Colonic mucosa (tissue), 4 donors: Measurements from ENCODE around the gene PPP1R16B. TPM values are rescaled to one million over a fixed set of nuclear protein-coding genes. Genes with fewer than 3 reads are reported as not detected.

ENCODE experiments used
- DNase-seq: peaks from one replicate; pipeline ENCODE4 v3.0.0-alpha.2; 2020
- H3K27ac ChIP-seq: fragments of 200-600 bp; one replicate; pipeline ENCODE4 v1.8.0; 2021
- H3K27me3 ChIP-seq: fragments of 200-600 bp; one replicate; pipeline ENCODE4 v1.8.0; 2021
- H3K36me3 ChIP-seq: fragments of 200-600 bp; one replicate; pipeline ENCODE4 v1.8.0; 2021
- H3K4me1 ChIP-seq: fragments of 200-600 bp; one replicate; pipeline ENCODE4 v1.8.0; 2021; ENCODE audit warnings: mild to moderate bottlenecking
- H3K4me3 ChIP-seq: fragments of 200-600 bp; one replicate; pipeline ENCODE4 v1.8.0; 2021
- H3K9ac ChIP-seq, 2 donors: one replicate each; pipeline ENCODE4 v1.7.0; 2013; ENCODE audit warnings: control low read depth in 2 of 2, low read depth in 2 of 2, low read length in 2 of 2
- H3K9me3 ChIP-seq: fragments of 200-600 bp; one replicate; pipeline ENCODE4 v1.8.0; 2021
- CTCF ChIP-seq: fragments of 200-600 bp; IDR thresholded peaks from one replicate; pipeline ENCODE4 v1.8.0; 2022; ENCODE audit warnings: antibody characterized with exemption, mild to moderate bottlenecking
- intact Hi-C: fragments of 100-400 bp; cut with DNase I; formaldehyde crosslinking; loops from one replicate; pipeline ENCODE4 v1.14.1; 2022
- total RNA-seq, 2 donors: library from RNA; stranded (reverse); fragmentation: NEBNext Ultra II Directional in 1 of 2; extraction: Animal tissue kit (Norgen Biotek cat#: 25700) in 1 of 2; gene quantifications; one replicate each; pipeline ENCODE4 v1.2.1, GENCODE V29; 2021
- donor health status: healthy.
- donor health status: DM: no; HTN: no; CAD: no.
- donor health status: DM: no; HTN: no; CAD: no.

The PPP1R16B gene
- total RNA-seq, 2 donors from 2014 or later = 2.0 to 2.1 TPM

- no peak for TF ChIP-seq CTCF
- Histone ChIP-seq H3K27ac (peak within 1 kb of the TSS; percentile 94), H3K9ac (peak within 1 kb of the TSS; percentile 81 to 89), H3K4me1 (no peaks in the 10 kb centered on the region), H3K4me3 (peak within 1 kb of the TSS; percentile 100), H3K9me3 (no peaks in the 10 kb centered on the region), H3K36me3 (no peaks in the 10 kb centered on the region), H3K27me3 (no peaks in the 10 kb centered on the region)
- intact Hi-C loops = no loop called here
- peak; percentile 98 for DNase-seq
Measured at GRCh38 chr20:38962044-38962927, 156.8 kb downstream of the PPP1R16B start, which contains the start of gene DHX35. Gene DHX35, plus strand, starts transcription at chr20:38962344. Its CDS starts 24 bp downstream, at chr20:38962368.

DNA sequence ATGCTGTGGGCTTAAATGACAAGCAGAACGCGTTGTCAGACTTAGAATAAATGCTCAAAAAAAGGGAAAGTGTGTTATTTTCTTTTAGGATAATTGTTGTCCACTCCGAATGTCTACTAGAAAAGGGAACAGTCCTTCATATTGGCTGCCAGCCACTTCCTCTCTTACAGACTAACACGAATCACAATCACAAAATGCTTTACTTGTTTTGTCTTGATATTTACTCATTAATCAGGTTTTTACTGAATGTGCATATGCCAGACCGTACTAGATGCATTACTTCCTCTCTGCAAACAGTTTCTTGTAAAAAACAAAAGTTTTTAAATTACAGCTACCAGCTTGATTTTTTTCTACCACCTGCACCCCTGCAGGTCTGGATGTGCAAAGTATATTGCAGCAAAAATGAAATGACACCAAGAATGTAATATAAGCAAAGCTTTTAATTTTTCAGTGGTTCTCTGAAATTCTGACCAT, 157.5 kb downstream of the PPP1R16B start:
- no peak for TF ChIP-seq CTCF
- DNase-seq = no peak
- H3K27ac ChIP-seq = peak overlapping the region; percentile 94
- no peaks in the 10 kb centered on the region for H3K9me3 ChIP-seq
- peak overlapping the region; percentile 100 for H3K4me3 ChIP-seq
- intact Hi-C loops = no loop called here
- H3K27me3 ChIP-seq = no peaks in the 10 kb centered on the region
- no peaks in the 10 kb centered on the region for H3K36me3 ChIP-seq
- no peaks in the 10 kb centered on the region for H3K4me1 ChIP-seq
- H3K9ac ChIP-seq = peak overlapping the region; percentile 81 to 89

- Histone ChIP-seq H3K27ac (no peak overlapping the region), H3K27me3 (no peaks in the 10 kb centered on the region), H3K36me3 (no peaks in the 10 kb centered on the region), H3K4me3 (no peak overlapping the region), H3K9ac (no peak overlapping the region), H3K4me1 (peaks cover 4% of the 10 kb centered on the region), H3K9me3 (no peaks in the 10 kb centered on the region)
- no peak for TF ChIP-seq CTCF
- intact Hi-C loops = no loop called here
- DNase-seq = no peak
Measured at GRCh38 chr20:38963745-38964144, 158.2 kb downstream of the PPP1R16B start.

- H3K9me3 ChIP-seq = no peaks in the 10 kb centered on the region
- DNase-seq = no peak
- peaks cover 4% of the 10 kb centered on the region for H3K4me1 ChIP-seq
- TF ChIP-seq CTCF = no peak
- no peak overlapping the region for H3K27ac ChIP-seq
- H3K4me3 ChIP-seq = no peak overlapping the region
- no peaks in the 10 kb centered on the region for H3K36me3 ChIP-seq
- intact Hi-C loops = no loop called here
- H3K9ac ChIP-seq = no peak overlapping the region
- H3K27me3 ChIP-seq = no peaks in the 10 kb centered on the region
Measured at GRCh38 chr20:38965264-38965663, 159.8 kb downstream of the PPP1R16B start.

GRCh38 chr20:38968090-38968489, 162.6 kb downstream of the PPP1R16B start:
- intact Hi-C loops = no loop called here
- no peak overlapping the region for H3K4me3 ChIP-seq
- H3K27me3 ChIP-seq = no peaks in the 10 kb centered on the region
- DNase-seq = no peak
- peaks cover 4% of the 10 kb centered on the region for H3K4me1 ChIP-seq
- H3K27ac ChIP-seq = peak overlapping the region; percentile 42
- H3K9ac ChIP-seq = peak overlapping the region in 1 of 2 donors; percentile 21
- no peaks in the 10 kb centered on the region for H3K9me3 ChIP-seq
- no peak for TF ChIP-seq CTCF
- H3K36me3 ChIP-seq = no peaks in the 10 kb centered on the region
